Mammary epithelial cell (primary cell): ENCODE results near the gene SIK1.

Experiments used
- EZH2 ChIP-seq: IDR thresholded peaks from 2 replicates; pipeline ENCODE4 v1.6.1; 2012; ENCODE audit warnings: low read length, inconsistent platforms, borderline replicate concordance
- TF ChIP-seq, protein P1 (sequence below), 2 donors: IDR thresholded peaks in 1 of 2; conservative IDR thresholded peaks in 1 of 2; 2 replicates each; pipeline ENCODE4 v1.5.1; 2011 to 2012; ENCODE audit warnings: inconsistent platforms in 2 of 2, low read length in 2 of 2, mild to moderate bottlenecking in 2 of 2, control low read depth in 1 of 2, low read depth in 1 of 2; ENCODE audit not compliant: insufficient read depth in 1 of 2; ENCODE audit errors: extremely low read depth in 1 of 2

DNA sequence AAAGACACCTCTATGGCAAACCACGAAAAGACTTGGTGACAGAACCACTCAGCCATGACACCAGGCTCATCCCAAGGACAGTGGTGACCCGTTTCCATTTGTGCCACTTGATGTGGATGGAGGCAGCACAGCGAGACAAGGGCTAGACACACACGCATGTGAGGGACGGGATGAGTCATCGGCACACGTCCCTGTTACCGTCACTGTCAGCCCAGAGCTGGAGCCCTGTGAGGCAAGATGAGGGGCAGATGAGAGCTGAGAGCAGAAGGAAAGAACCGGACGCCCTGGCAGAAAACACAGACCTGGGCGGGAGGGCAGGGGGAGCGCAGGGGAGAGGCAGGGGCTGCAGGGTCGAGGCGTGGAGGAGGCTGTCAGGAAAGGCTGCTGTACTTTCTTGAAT is 57.8 kb downstream of the SIK1 start:
- TF ChIP-seq, protein P1, sequence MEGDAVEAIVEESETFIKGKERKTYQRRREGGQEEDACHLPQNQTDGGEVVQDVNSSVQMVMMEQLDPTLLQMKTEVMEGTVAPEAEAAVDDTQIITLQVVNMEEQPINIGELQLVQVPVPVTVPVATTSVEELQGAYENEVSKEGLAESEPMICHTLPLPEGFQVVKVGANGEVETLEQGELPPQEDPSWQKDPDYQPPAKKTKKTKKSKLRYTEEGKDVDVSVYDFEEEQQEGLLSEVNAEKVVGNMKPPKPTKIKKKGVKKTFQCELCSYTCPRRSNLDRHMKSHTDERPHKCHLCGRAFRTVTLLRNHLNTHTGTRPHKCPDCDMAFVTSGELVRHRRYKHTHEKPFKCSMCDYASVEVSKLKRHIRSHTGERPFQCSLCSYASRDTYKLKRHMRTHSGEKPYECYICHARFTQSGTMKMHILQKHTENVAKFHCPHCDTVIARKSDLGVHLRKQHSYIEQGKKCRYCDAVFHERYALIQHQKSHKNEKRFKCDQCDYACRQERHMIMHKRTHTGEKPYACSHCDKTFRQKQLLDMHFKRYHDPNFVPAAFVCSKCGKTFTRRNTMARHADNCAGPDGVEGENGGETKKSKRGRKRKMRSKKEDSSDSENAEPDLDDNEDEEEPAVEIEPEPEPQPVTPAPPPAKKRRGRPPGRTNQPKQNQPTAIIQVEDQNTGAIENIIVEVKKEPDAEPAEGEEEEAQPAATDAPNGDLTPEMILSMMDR (conservative IDR thresholded peaks at IDR 0.05 in 1 of 2, IDR thresholded peaks at IDR 0.05 in 1 of 2; ENCODE audit: extremely low read depth in 1 of 2, insufficient read depth in 1 of 2, low read depth in 1 of 2, low read length in 2 of 2): no peak
- no peak for TF ChIP-seq EZH2
